ENCODE results near the gene PDE4B. TPM values are rescaled to one million over a fixed set of nuclear protein-coding genes. Genes with fewer than 3 reads are reported as not detected.

Gene PDE4B
- total RNA-seq, 1 donor: 2.3 TPM

- no peak overlapping the region for H3K4me3 ChIP-seq (ENCODE audit: low read depth, low read length)
- TF ChIP-seq, protein P1, sequence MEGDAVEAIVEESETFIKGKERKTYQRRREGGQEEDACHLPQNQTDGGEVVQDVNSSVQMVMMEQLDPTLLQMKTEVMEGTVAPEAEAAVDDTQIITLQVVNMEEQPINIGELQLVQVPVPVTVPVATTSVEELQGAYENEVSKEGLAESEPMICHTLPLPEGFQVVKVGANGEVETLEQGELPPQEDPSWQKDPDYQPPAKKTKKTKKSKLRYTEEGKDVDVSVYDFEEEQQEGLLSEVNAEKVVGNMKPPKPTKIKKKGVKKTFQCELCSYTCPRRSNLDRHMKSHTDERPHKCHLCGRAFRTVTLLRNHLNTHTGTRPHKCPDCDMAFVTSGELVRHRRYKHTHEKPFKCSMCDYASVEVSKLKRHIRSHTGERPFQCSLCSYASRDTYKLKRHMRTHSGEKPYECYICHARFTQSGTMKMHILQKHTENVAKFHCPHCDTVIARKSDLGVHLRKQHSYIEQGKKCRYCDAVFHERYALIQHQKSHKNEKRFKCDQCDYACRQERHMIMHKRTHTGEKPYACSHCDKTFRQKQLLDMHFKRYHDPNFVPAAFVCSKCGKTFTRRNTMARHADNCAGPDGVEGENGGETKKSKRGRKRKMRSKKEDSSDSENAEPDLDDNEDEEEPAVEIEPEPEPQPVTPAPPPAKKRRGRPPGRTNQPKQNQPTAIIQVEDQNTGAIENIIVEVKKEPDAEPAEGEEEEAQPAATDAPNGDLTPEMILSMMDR (IDR thresholded peaks at IDR 0.05; ENCODE audit: insufficient read depth, low read length): no peak
- DNase-seq (ENCODE audit: low read depth): no peak
Observed at GRCh38 chr1:66206563-66207144, 414.0 kb downstream of the PDE4B start.

DNA sequence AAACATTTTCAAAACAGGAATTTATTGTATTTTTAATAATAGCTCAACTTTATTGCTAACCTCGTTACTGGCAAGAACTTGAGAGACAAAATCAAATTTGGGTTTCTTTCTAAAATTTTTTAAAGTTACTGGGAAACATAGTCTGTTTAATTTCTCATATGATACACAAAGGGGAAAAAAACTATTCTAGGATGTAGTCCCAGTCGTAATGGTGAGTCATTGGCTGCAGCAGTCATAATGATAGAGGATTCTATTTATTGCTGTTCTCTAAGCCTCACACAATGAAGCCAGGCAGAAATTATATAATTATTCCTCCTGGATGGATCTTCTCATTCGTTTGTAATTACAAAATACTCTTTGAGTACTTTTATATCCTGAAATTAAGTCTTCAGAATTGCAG lies 414.8 kb downstream of the PDE4B start:
- TF ChIP-seq, protein P1 (IDR thresholded peaks at IDR 0.05; ENCODE audit: insufficient read depth, low read length): no peak
- H3K4me3 ChIP-seq (ENCODE audit: low read depth, low read length): no peak overlapping the region
- DNase-seq (ENCODE audit: low read depth): peak; percentile 57

DNA sequence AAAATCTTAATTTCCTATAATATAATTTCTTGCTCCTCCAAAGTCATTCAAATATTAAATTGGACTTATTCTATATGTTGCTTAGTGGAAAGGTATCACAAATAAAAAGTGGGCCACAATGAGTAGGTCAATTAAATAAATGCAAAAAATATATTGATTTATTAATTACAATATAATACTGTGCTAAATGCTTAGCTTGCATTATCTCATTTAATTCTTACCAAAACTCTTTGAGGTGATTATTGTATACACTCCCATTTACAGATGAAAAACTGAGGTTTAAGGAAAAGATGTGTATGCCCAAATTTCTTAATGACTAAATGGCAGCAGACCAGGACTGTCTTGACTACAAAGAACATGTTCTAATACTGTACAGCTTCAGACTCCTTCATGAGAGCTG lies 415.9 kb downstream of the PDE4B start:
- no peak for DNase-seq (ENCODE audit: low read depth)
- no peak overlapping the region for H3K4me3 ChIP-seq (ENCODE audit: low read depth, low read length)
- TF ChIP-seq, protein P1 (IDR thresholded peaks at IDR 0.05; ENCODE audit: insufficient read depth, low read length): no peak

GRCh38 chr1:66210635-66211244 lies 418.0 kb downstream of the PDE4B start:
- TF ChIP-seq, protein P1 (IDR thresholded peaks at IDR 0.05; ENCODE audit: insufficient read depth, low read length): no peak
- H3K4me3 ChIP-seq (ENCODE audit: low read depth, low read length): no peak overlapping the region
- no peak for DNase-seq (ENCODE audit: low read depth)

DNA sequence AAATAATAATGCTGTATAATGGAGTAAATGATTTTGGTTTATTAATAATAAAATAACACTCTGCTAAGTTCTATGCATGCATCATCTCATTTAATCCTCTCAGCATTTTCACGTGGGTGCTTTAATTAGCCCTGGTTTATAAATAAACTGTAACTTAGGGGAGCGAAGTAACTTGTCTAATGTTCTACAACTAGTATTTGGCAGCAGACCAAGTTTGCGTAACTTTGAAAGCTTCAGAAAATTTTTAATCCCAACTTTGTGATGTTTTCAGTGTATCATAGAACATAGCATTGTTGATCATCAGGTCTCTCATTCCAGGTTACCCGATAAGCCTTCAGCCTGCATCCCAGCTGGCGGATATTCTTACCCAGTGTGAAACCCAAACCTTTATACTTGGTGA lies 418.8 kb downstream of the PDE4B start:
- TF ChIP-seq, protein P1 (IDR thresholded peaks at IDR 0.05; ENCODE audit: insufficient read depth, low read length): no peak
- no peak overlapping the region for H3K4me3 ChIP-seq (ENCODE audit: low read depth, low read length)
- no peak for DNase-seq (ENCODE audit: low read depth)

DNA sequence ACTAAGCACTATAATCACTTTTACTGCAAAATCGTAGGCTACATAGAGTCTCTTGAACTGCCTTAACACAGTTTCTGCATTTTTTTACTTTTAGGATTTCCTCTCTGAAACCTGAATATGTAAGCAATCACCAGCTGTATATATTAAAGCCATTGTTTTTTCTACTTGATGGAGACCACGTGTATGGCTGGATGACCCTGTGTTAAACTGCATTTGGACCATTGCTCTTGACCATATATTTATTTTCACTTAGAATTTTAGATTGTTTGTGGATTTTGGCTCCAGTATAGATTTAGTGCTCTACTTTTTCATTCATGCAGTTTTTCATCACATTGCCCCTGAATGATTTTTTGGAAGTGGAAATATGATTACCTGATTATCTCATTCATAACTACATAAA lies 420.8 kb downstream of the PDE4B start:
- no peak overlapping the region for H3K4me3 ChIP-seq (ENCODE audit: low read depth, low read length)
- no peak for DNase-seq (ENCODE audit: low read depth)
- TF ChIP-seq, protein P1 (IDR thresholded peaks at IDR 0.05; ENCODE audit: insufficient read depth, low read length): no peak

DNA sequence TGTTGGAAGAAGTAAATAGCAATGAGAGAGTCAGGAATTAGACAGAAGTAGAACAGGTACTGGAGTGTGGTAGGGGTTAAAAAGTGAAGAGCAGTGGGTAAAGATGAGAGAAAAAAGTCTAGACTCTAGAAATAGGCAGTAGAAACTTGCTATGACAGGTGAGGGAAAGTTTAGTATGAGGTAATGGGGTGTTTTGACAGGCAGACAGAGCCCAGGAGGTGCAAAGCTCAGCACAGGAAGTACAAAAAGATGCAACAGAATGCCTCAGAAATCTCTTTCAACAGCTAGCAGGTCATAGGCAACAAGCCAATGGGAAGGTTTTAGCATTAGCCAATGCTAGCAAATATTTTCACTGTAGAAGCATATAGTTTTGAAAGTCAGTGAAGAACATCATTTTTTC lies 422.2 kb downstream of the PDE4B start:
- H3K4me3 ChIP-seq (ENCODE audit: low read depth, low read length): no peak overlapping the region
- TF ChIP-seq, protein P1 (IDR thresholded peaks at IDR 0.05; ENCODE audit: insufficient read depth, low read length): no peak
- DNase-seq (ENCODE audit: low read depth): no peak
